HEK293T (cell line): ENCODE data around the gene ACTR10.

Source experiments
- CTCF ChIA-PET: fragments of 350-600 bp; formaldehyde crosslinking; extraction: SDS; loops from one replicate; lab custom pipeline; 2021; ENCODE audit warnings: antibody characterized with exemption, inconsistent platforms; lab: Yijun Ruan, JAX
- POLR2A ChIA-PET: fragments of 350-600 bp; formaldehyde crosslinking; extraction: SDS; loops from one replicate; lab custom pipeline; 2020; ENCODE audit warnings: antibody characterized with exemption, inconsistent platforms; lab: Yijun Ruan, JAX
- DNase-seq: peaks from one replicate; pipeline ENCODE4 v3.0.0; 2012; ENCODE audit warnings: mixed read lengths; ENCODE audit errors: extremely low spot score
- BHLHE40 ChIP-seq: fragments of 450-650 bp; IDR thresholded peaks from 2 replicates; pipeline ENCODE4 v1.6.1; 2016; ENCODE audit warnings: mild to moderate bottlenecking, moderate library complexity, borderline replicate concordance
- CTBP1 ChIP-seq: fragments of 450-650 bp; IDR thresholded peaks from 2 replicates; pipeline ENCODE4 v1.6.1; 2016; ENCODE audit warnings: borderline replicate concordance
- ELF4 ChIP-seq: fragments of 450-650 bp; IDR thresholded peaks from 2 replicates; pipeline ENCODE4 v1.6.1; 2017; ENCODE audit warnings: antibody characterized with exemption
- FOXA1 ChIP-seq: fragments of 450-650 bp; IDR thresholded peaks from 2 replicates; pipeline ENCODE4 v1.6.1; 2016; ENCODE audit warnings: mild to moderate bottlenecking
- FOXK2 ChIP-seq: fragments of 450-650 bp; IDR thresholded peaks from 2 replicates; pipeline ENCODE4 v1.6.1; 2016; ENCODE audit warnings: mild to moderate bottlenecking
- FOXM1 ChIP-seq: fragments of 450-650 bp; IDR thresholded peaks from 2 replicates; pipeline ENCODE4 v1.6.1; 2017; ENCODE audit warnings: mild to moderate bottlenecking, borderline replicate concordance
- HDGF ChIP-seq: fragments of 450-650 bp; IDR thresholded peaks from 2 replicates; pipeline ENCODE4 v1.6.1; 2017; ENCODE audit warnings: antibody characterized with exemption, borderline replicate concordance
- L3MBTL2 ChIP-seq: fragments of 450-650 bp; conservative IDR thresholded peaks from 2 replicates; pipeline ENCODE4 v1.6.1; 2016; ENCODE audit warnings: mild to moderate bottlenecking
- LEF1 ChIP-seq: fragments of 450-650 bp; IDR thresholded peaks from 2 replicates; pipeline ENCODE4 v1.6.1; 2017; ENCODE audit warnings: mild to moderate bottlenecking, borderline replicate concordance
- PKNOX1 ChIP-seq: fragments of 450-650 bp; IDR thresholded peaks from 2 replicates; pipeline ENCODE4 v1.6.1; 2016
- SP1 ChIP-seq: fragments of 450-650 bp; IDR thresholded peaks from 2 replicates; pipeline ENCODE4 v1.6.1; 2017
- SUZ12 ChIP-seq: fragments of 450-650 bp; IDR thresholded peaks from 2 replicates; pipeline ENCODE4 v1.6.1; 2016; ENCODE audit warnings: mild to moderate bottlenecking
- TARDBP ChIP-seq: fragments of 450-650 bp; IDR thresholded peaks from 2 replicates; pipeline ENCODE4 v1.6.1; 2016
- ZNF384 ChIP-seq: fragments of 450-650 bp; IDR thresholded peaks from 2 replicates; pipeline ENCODE4 v1.6.1; 2016

The ACTR10 gene

GRCh38 chr14:58199726-58200479 lies at the start of gene ACTR10:
ACTR10 (plus strand) TSS chr14:58200149; CDS start chr14:58200218, 69 bp downstream.
- CTCF ChIA-PET: interaction anchor here (0.6 kb wide), 1 partner anchor 117 kb away, joined by 6 read pairs; no protein-coding TSS in a partner anchor

GRCh38 chr14:58150243-58150805 lies 49.6 kb upstream of the ACTR10 start:
- no peak for TF ChIP-seq FOXK2
- POLR2A ChIA-PET: no interaction called here
- no peak for DNase-seq
- CTCF ChIA-PET: interaction anchor here (0.6 kb wide), 1 partner anchor 18 kb away, joined by 4 read pairs; no protein-coding TSS in a partner anchor

More at GRCh38 chr14:58199726-58200479, at the start of gene ACTR10:
- DNase-seq: peak; percentile 84
- 0 out of 2 replicates have a peak, but pooled peaks have one; percentile 27 for TF ChIP-seq L3MBTL2
- no peak for TF ChIP-seq ZNF384
- POLR2A ChIA-PET: interaction anchor here (0.8 to 2.7 kb wide), 12 partner anchors 12 to 586 kb away, joined by 3 to 13 read pairs (median 4); partner anchors contain the start of genes ARID4A, ARMH4 and PSMA3

- ChIA-PET POLR2A (interaction anchor here (1.2 kb wide), 1 partner anchor 48 kb away, joined by 3 read pairs; no protein-coding TSS in a partner anchor), CTCF (interaction anchor here (0.6 kb wide), 1 partner anchor 17 kb away, joined by 4 read pairs; no protein-coding TSS in a partner anchor)
- TF ChIP-seq ZNF384: no peak
- TF ChIP-seq CTBP1: no peak
- 0 out of 2 replicates have a peak, but pooled peaks have one; percentile 18 for TF ChIP-seq L3MBTL2
- no peak for TF ChIP-seq FOXM1
- peak; percentile 29 for DNase-seq
Observed at GRCh38 chr14:58151133-58152013, 48.6 kb upstream of the ACTR10 start.

- no peak for TF ChIP-seq FOXK2
- peak; percentile 47; the same call in 1 of the 2 replicates for TF ChIP-seq L3MBTL2
Observed at GRCh38 chr14:58152014-58152857, 47.7 kb upstream of the ACTR10 start, which contains the start of gene ARMH4. ARMH4 (minus strand) TSS chr14:58152213; CDS start chr14:58139358, 12,855 bp downstream.

GRCh38 chr14:58160561-58160960 lies 39.4 kb upstream of the ACTR10 start:
- no peak for DNase-seq
- ChIA-PET POLR2A (no interaction called here), CTCF (no interaction called here)
- no peak for TF ChIP-seq SP1
- TF ChIP-seq ZNF384: no peak
- TF ChIP-seq FOXK2: no peak
- no peak for TF ChIP-seq HDGF
- no peak for TF ChIP-seq TARDBP

More at GRCh38 chr14:58152014-58152857, 47.7 kb upstream of the ACTR10 start, which contains the start of gene ARMH4:
- peak; percentile 85 for DNase-seq
- CTCF ChIA-PET: no interaction called here
- POLR2A ChIA-PET: interaction anchor here (1.2 kb wide), 1 partner anchor 47 kb away, joined by 3 read pairs; no protein-coding TSS in a partner anchor

GRCh38 chr14:58166005-58166983 lies 33.7 kb upstream of the ACTR10 start:
- ChIA-PET POLR2A (no interaction called here), CTCF (interaction anchor here (0.5 to 1.0 kb wide), 2 partner anchors 21 to 58 kb away, joined by 4 read pairs; no protein-coding TSS in a partner anchor)
- TF ChIP-seq L3MBTL2 (no peak; the same call in 1 of the 2 replicates), ELF4 (no peak), BHLHE40 (no peak), LEF1 (no peak), PKNOX1 (no peak), FOXK2 (no peak), FOXA1 (no peak), SP1 (no peak), SUZ12 (no peak)
- peak; percentile 74 for DNase-seq
